Measurements from ENCODE around the gene ELOVL5. TPM values are rescaled to one million over a fixed set of nuclear protein-coding genes. Genes with fewer than 3 reads are reported as not detected.

ELOVL5 gene
- total RNA-seq, 1 donor from 2014 or later: 185 TPM

GRCh38 chr6:53377289-53377688 lies 28.5 kb upstream of the ELOVL5 start:
- H3K27me3 ChIP-seq: no peaks in the 10 kb centered on the region
- no peak overlapping the region for H3K27ac Mint-ChIP-seq
- no peak overlapping the region for H3K9ac ChIP-seq
- H3K79me2 ChIP-seq (ENCODE audit: low read depth): no peaks in the 10 kb centered on the region
- H3K4me3 ChIP-seq: no peak overlapping the region
- TF ChIP-seq EZH2phosphoT487 (IDR thresholded peaks at IDR 0.05): no peak
- TF ChIP-seq CTCF (IDR thresholded peaks at IDR 0.05): no peak
- no peak for TF ChIP-seq EZH2 (IDR thresholded peaks at IDR 0.05)
- H3K4me1 ChIP-seq: no peaks in the 10 kb centered on the region
- no peaks in the 10 kb centered on the region for H3K4me1 Mint-ChIP-seq
- no peak overlapping the region for H3K4me3 Mint-ChIP-seq
- no peak for DNase-seq (ENCODE audit: low spot score)
- H3K27ac ChIP-seq: no peak overlapping the region
- H3K36me3 ChIP-seq: no peaks in the 10 kb centered on the region
- no peaks in the 10 kb centered on the region for H3K9me3 ChIP-seq (ENCODE audit: low read depth)
- H2AFZ ChIP-seq (replicated peaks): no peak overlapping the region
- H3K27me3 Mint-ChIP-seq (ENCODE audit: insufficient read depth, low read depth): no peaks in the 10 kb centered on the region
- no peaks in the 10 kb centered on the region for H3F3A ChIP-seq (ENCODE audit: low read depth)
- H3K4me2 ChIP-seq: no peak overlapping the region
- H3K9me3 Mint-ChIP-seq: peaks cover 5% of the 10 kb centered on the region
- no peaks in the 10 kb centered on the region for H4K20me1 ChIP-seq (ENCODE audit: low read depth)
- H3K36me3 Mint-ChIP-seq: no peaks in the 10 kb centered on the region

GRCh38 chr6:53376661-53377226 lies 28.0 kb upstream of the ELOVL5 start:
- H3K79me2 ChIP-seq (ENCODE audit: low read depth): no peaks in the 10 kb centered on the region
- no peak overlapping the region for H3K4me3 ChIP-seq
- Mint-ChIP-seq H3K4me1 (no peaks in the 10 kb centered on the region), H3K27ac (no peak overlapping the region), H3K9me3 (peaks cover 3% of the 10 kb centered on the region), H3K36me3 (no peaks in the 10 kb centered on the region), H3K4me3 (no peak overlapping the region), H3K27me3 (ENCODE audit: insufficient read depth, low read depth) (no peaks in the 10 kb centered on the region)
- TF ChIP-seq EZH2 (IDR thresholded peaks at IDR 0.05) (no peak), CTCF (IDR thresholded peaks at IDR 0.05) (no peak), EZH2phosphoT487 (IDR thresholded peaks at IDR 0.05) (no peak)
- H3K4me2 ChIP-seq: no peak overlapping the region
- no peak overlapping the region for H3K27ac ChIP-seq
- H3K27me3 ChIP-seq: no peaks in the 10 kb centered on the region
- H3F3A ChIP-seq (ENCODE audit: low read depth): no peaks in the 10 kb centered on the region
- DNase-seq (ENCODE audit: low spot score): no peak
- no peaks in the 10 kb centered on the region for H3K4me1 ChIP-seq
- no peaks in the 10 kb centered on the region for H3K36me3 ChIP-seq
- no peaks in the 10 kb centered on the region for H3K9me3 ChIP-seq (ENCODE audit: low read depth)
- H4K20me1 ChIP-seq (ENCODE audit: low read depth): no peaks in the 10 kb centered on the region
- no peak overlapping the region for H3K9ac ChIP-seq
- no peak overlapping the region for H2AFZ ChIP-seq (replicated peaks)

- no peaks in the 10 kb centered on the region for H3K36me3 Mint-ChIP-seq
- no peaks in the 10 kb centered on the region for H3K27me3 Mint-ChIP-seq (ENCODE audit: insufficient read depth, low read depth)
- Histone ChIP-seq H3K9ac (no peak overlapping the region), H3K36me3 (no peaks in the 10 kb centered on the region), H3K27ac (no peak overlapping the region), H3K4me1 (no peaks in the 10 kb centered on the region), H3K4me2 (no peak overlapping the region), H3K27me3 (no peaks in the 10 kb centered on the region), H4K20me1 (ENCODE audit: low read depth) (no peaks in the 10 kb centered on the region), H3K9me3 (ENCODE audit: low read depth) (no peaks in the 10 kb centered on the region), H3K4me3 (no peak overlapping the region), H3F3A (ENCODE audit: low read depth) (no peaks in the 10 kb centered on the region), H2AFZ (replicated peaks) (no peak overlapping the region), H3K79me2 (ENCODE audit: low read depth) (no peaks in the 10 kb centered on the region)
- no peak overlapping the region for H3K27ac Mint-ChIP-seq
- TF ChIP-seq CTCF (IDR thresholded peaks at IDR 0.05) (no peak), EZH2 (IDR thresholded peaks at IDR 0.05) (no peak), EZH2phosphoT487 (IDR thresholded peaks at IDR 0.05) (no peak)
- H3K4me3 Mint-ChIP-seq: no peak overlapping the region
- no peaks in the 10 kb centered on the region for H3K9me3 Mint-ChIP-seq
- no peaks in the 10 kb centered on the region for H3K4me1 Mint-ChIP-seq
- DNase-seq (ENCODE audit: low spot score): no peak
Observed at GRCh38 chr6:53375847-53376246, 27.1 kb upstream of the ELOVL5 start.

Data from neural progenitor cell (in vitro differentiated cells).